A673 (cell line): ENCODE measurements around the gene DPP10. TPM values are rescaled to one million over a fixed set of nuclear protein-coding genes. Genes with fewer than 3 reads are reported as not detected.

Experiments used
- BruUV-seq: library from RNA; stranded (reverse); fragments of 400-500 nt; replicated peaks from 2 replicates; lab custom pipeline; 2021; lab: Mats Ljungman, UMichigan
- CTCF ChIA-PET: fragments of 300-600 bp; sonication (Branson Sonifier 250); formaldehyde crosslinking; loops from one replicate; lab custom pipeline; 2022; ENCODE audit warnings: antibody characterized with exemption; lab: Charles Lee
- POLR2A ChIA-PET: fragments of 300-600 bp; sonication (Branson Sonifier 250); formaldehyde crosslinking; loops from one replicate; lab custom pipeline; 2022; ENCODE audit warnings: antibody characterized with exemption; ENCODE audit not compliant: low non-redundant PET; lab: Charles Lee
- DNase-seq: peaks from one replicate; pipeline ENCODE4 v3.0.0-alpha.2; 2015; ENCODE audit warnings: low spot score
- H3K27ac ChIP-seq: fragments of 200-600 bp; sonication (generic); 2 replicates; pipeline ENCODE4 v1.5.1; 2016; ENCODE audit warnings: mixed run types, low read depth, mild to moderate bottlenecking, mixed read lengths, antibody characterized with exemption, low read length; ENCODE audit not compliant: poor library complexity, severe bottlenecking
- H3K27me3 ChIP-seq: fragments of 200-600 bp; sonication (generic); replicated peaks from 2 replicates; pipeline ENCODE4 v1.6.1; 2017; ENCODE audit warnings: mixed run types, low read depth, mild to moderate bottlenecking, mixed read lengths, antibody characterized with exemption, low read length; ENCODE audit not compliant: insufficient read depth, poor library complexity
- H3K36me3 ChIP-seq: fragments of 200-600 bp; sonication (generic); 2 replicates; pipeline ENCODE4 v1.6.1; 2016; ENCODE audit warnings: mixed run types, mild to moderate bottlenecking, mixed read lengths, antibody characterized with exemption, low read length; ENCODE audit not compliant: insufficient read depth, poor library complexity, severe bottlenecking
- H3K4me1 ChIP-seq: fragments of 200-600 bp; sonication (generic); 2 replicates; pipeline ENCODE4 v1.6.1; 2017; ENCODE audit warnings: mixed run types, mild to moderate bottlenecking, mixed read lengths, antibody characterized with exemption, low read length; ENCODE audit not compliant: insufficient read depth, poor library complexity, severe bottlenecking
- H3K4me3 ChIP-seq: fragments of 200-600 bp; sonication (generic); 2 replicates; pipeline ENCODE4 v1.5.1; 2016; ENCODE audit warnings: low read depth, mixed run types, mild to moderate bottlenecking, mixed read lengths, low read length; ENCODE audit not compliant: poor library complexity, severe bottlenecking
- H3K9me3 ChIP-seq: fragments of 200-600 bp; sonication (generic); 2 replicates; pipeline ENCODE4 v1.6.1; 2016; ENCODE audit warnings: mixed run types, low read depth, mild to moderate bottlenecking, mixed read lengths, antibody characterized with exemption, low read length; ENCODE audit not compliant: poor library complexity, severe bottlenecking
- CTCF ChIP-seq: fragments of 300-800, 200-600 bp; sonication (generic); conservative IDR thresholded peaks from 2 replicates; pipeline ENCODE4 v1.5.1; 2017; ENCODE audit warnings: low read depth, mild to moderate bottlenecking, antibody characterized with exemption, low read length, moderate library complexity, mixed read lengths
- EZH2 ChIP-seq: fragments of 200-600 bp; sonication (generic); IDR thresholded peaks from 2 replicates; pipeline ENCODE4 v1.6.1; 2017; ENCODE audit warnings: borderline replicate concordance, low read depth, mild to moderate bottlenecking, mixed read lengths, antibody characterized with exemption, low read length; ENCODE audit not compliant: poor library complexity, severe bottlenecking
- intact Hi-C: fragments of 100-400 bp; cut with micrococcal nuclease; formaldehyde crosslinking; loops from one replicate; pipeline ENCODE4 v1.10.0; 2022; ENCODE audit not compliant: unreplicated experiment
- total RNA-seq: library from RNA; stranded (reverse); gene quantifications from 2 replicates; pipeline ENCODE4 v1.2.3, GENCODE V29; 2021

DPP10 gene
- total RNA-seq, 1 experiment from 2014 or later = not detected

- intact Hi-C loops = no loop called here
- POLR2A ChIA-PET = no interaction called here
- Histone ChIP-seq H3K27me3 (no peaks in the 10 kb centered on the region), H3K4me1 (no peaks in the 10 kb centered on the region), H3K9me3 (no peaks in the 10 kb centered on the region), H3K36me3 (no peaks in the 10 kb centered on the region), H3K27ac (no peak overlapping the region), H3K4me3 (no peak overlapping the region)
- TF ChIP-seq EZH2 (no peak), CTCF (no peak)
- no peak for DNase-seq
- no TSS peak for BruUV-seq
- CTCF ChIA-PET = no interaction called here
Measured at GRCh38 chr2:114929225-114929624, 486.8 kb downstream of the DPP10 start.

GRCh38 chr2:114933671-114934241 is 491.3 kb downstream of the DPP10 start:
- no peak overlapping the region for H3K4me3 ChIP-seq
- H3K9me3 ChIP-seq = no peaks in the 10 kb centered on the region
- CTCF ChIA-PET = no interaction called here
- TF ChIP-seq CTCF (no peak), EZH2 (no peak)
- POLR2A ChIA-PET = no interaction called here
- H3K27ac ChIP-seq = no peak overlapping the region
- no peaks in the 10 kb centered on the region for H3K27me3 ChIP-seq
- intact Hi-C loops = no loop called here
- no peak for DNase-seq
- H3K4me1 ChIP-seq = no peaks in the 10 kb centered on the region
- no peaks in the 10 kb centered on the region for H3K36me3 ChIP-seq
- BruUV-seq = no TSS peak

GRCh38 chr2:114935031-114935430 is 492.6 kb downstream of the DPP10 start:
- no peaks in the 10 kb centered on the region for H3K9me3 ChIP-seq
- intact Hi-C loops = no loop called here
- CTCF ChIA-PET = no interaction called here
- BruUV-seq = no TSS peak
- POLR2A ChIA-PET = no interaction called here
- no peaks in the 10 kb centered on the region for H3K27me3 ChIP-seq
- no peaks in the 10 kb centered on the region for H3K4me1 ChIP-seq
- H3K27ac ChIP-seq = no peak overlapping the region
- no peaks in the 10 kb centered on the region for H3K36me3 ChIP-seq
- TF ChIP-seq EZH2 (no peak), CTCF (no peak)
- H3K4me3 ChIP-seq = no peak overlapping the region
- no peak for DNase-seq
